ENCODE results near the gene BBLN. TPM values are rescaled to one million over a fixed set of nuclear protein-coding genes. Genes with fewer than 3 reads are reported as not detected.

Gene BBLN
- total and polyA plus RNA-seq, 2 of the 4 experiments (the other 2 are of a cell fraction): 25.1 to 103 TPM

DNA sequence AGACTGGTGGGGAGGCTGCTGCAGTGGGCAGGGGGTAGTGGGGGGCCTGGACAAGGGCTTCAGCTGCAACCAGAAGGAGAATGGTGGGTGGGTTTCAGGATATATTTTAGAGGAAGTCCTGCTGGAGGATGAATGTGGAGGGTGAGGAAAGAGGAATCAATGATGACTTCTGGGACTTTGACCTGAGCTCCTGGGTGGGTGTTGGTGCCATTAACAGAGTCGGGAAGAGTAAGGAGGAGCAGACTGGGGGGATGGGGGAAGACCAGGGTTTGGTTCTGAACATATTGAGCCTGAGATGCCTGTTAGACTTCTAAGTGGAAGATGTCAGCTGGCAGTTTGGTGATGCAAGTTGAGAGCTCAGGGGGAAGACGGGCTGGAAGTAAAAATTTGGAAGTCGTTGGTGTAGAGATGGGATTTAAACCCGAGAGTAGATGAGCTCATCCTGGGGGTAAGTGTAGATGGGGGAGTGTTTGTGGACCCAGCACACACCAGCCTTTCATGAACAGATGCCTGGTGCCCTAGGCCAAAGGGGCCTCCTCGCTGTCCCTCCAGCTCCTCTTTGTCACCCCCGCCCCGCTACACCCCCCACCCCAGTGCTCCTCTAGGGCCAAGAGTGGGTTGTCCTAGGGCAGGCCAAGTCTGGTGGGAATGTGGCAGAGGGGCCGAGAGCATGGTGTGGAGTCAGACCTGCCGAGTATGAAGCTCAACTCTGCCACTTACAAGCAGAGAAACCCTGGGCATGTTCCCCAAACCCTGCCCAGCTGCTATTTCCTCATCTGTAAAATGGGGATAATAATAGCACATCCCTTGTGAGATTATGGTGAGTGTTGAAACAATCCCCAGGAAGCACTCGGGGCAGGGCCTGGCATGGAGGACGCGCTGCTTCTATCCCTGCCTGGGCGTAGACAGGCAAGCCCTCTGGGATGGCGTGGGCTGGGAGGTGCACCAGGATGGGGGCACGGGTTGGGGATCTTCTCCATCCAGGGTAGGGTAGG, 47.1 kb downstream of the BBLN start:
- no TSS peak for BruUV-seq (replicated peaks)
- H3K4me3 ChIP-seq (ENCODE audit: insufficient read depth, low read depth, low read length): no peak overlapping the region
- CTCF ChIA-PET: no interaction called here

More for the DNA sequence above, 47.1 kb downstream of the BBLN start:
- Histone ChIP-seq H3K4me1 (ENCODE audit: control insufficient read depth, insufficient read depth, low read length) (peaks cover 2% of the 10 kb centered on the region), H2BK5ac (ENCODE audit: low read depth, low read length, poor library complexity, severe bottlenecking) (no peak overlapping the region), H3K79me1 (ENCODE audit: low read depth in 1 of 2, low read length in 2 of 2) (peaks cover 0 to 4% of the 10 kb centered on the region in 2 experiments; a peak in 1 of 4 replicates), H4K8ac (ENCODE audit: low read depth in 2 of 2, low read length in 2 of 2) (no peak overlapping the region), H4K91ac (ENCODE audit: insufficient read depth, low read depth, low read length) (no peak overlapping the region), H2BK15ac (ENCODE audit: low read depth, low read length) (no peak overlapping the region), H3K27ac (ENCODE audit: insufficient read depth, low read length) (no peak overlapping the region), H3K36me3 (ENCODE audit: control insufficient read depth, insufficient read depth, low read length) (no peaks in the 10 kb centered on the region), H2BK20ac (ENCODE audit: low read depth, low read length) (no peak overlapping the region), H2AK5ac (ENCODE audit: low read depth, low read length) (no peak overlapping the region), H3K4me2 (ENCODE audit: low read depth, low read length) (no peak overlapping the region), H3K9me3 (ENCODE audit: control insufficient read depth, insufficient read depth, low read length) (no peaks in the 10 kb centered on the region), H3K56ac (ENCODE audit: extremely low read depth, insufficient read depth, low read length) (no peak overlapping the region), H3K4ac (ENCODE audit: low read depth, low read length) (no peak overlapping the region), H2BK120ac (ENCODE audit: low read depth, low read length) (no peak overlapping the region), H4K20me1 (ENCODE audit: insufficient read depth, low read length) (peaks cover 3% of the 10 kb centered on the region; the same call in 1 of the 2 replicates), H3K14ac (replicated peaks; ENCODE audit: low read depth, low read length) (no peak overlapping the region), H3K9me1 (ENCODE audit: insufficient read depth, low read length) (peaks cover under 1% of the 10 kb centered on the region; the same call in 1 of the 2 replicates), H3K9ac (ENCODE audit: low read depth, low read length) (no peak overlapping the region), H2AK9ac (replicated peaks; ENCODE audit: low read depth, low read length, poor library complexity) (peak overlapping the region; percentile 79), H3K27me3 (ENCODE audit: control insufficient read depth, insufficient read depth, low read length) (no peaks in the 10 kb centered on the region), H4K5ac (ENCODE audit: low read depth, low read length) (no peak overlapping the region), H3K18ac (ENCODE audit: low read depth, low read length) (no peak overlapping the region), H3K23ac (ENCODE audit: low read depth, low read length) (no peak overlapping the region), H2AFZ (replicated peaks; ENCODE audit: low read length, poor library complexity) (no peak overlapping the region)
- in situ Hi-C loops (cut with MboI; ENCODE audit: low sequenced_read_pairs): no loop called here
- intact Hi-C loops (cut with micrococcal nuclease): no loop called here
- POLR2A ChIA-PET (ENCODE audit: unreplicated experiment): interaction anchor here (0.6 kb wide), 1 partner anchor 22 kb away, joined by 8 read pairs; no protein-coding TSS in a partner anchor
- DNase-seq (no peak), ATAC-seq (ENCODE audit: low read depth) (no peak)
- WGBS, 2 experiments (ENCODE audit: extremely low coverage in 2 of 2, insufficient read length in 1 of 2): 29% methylated on average over 1 of the region's 15 CpGs; no CpG with 5 or more reads in 1 of the 2 experiments
- TF ChIP-seq SMC3 (IDR thresholded peaks at IDR 0.05; ENCODE audit: low read depth, low read length) (no peak), ELK1 (IDR thresholded peaks at IDR 0.05; ENCODE audit: borderline replicate concordance, low read depth, low read length) (no peak), NFE2L2 (IDR thresholded peaks at IDR 0.05; ENCODE audit: low read depth, low read length) (no peak)
- dilution Hi-C loops (cut with HindIII; ENCODE audit: low sequenced_read_pairs, unreplicated experiment): no loop called here
